ENCODE measurements around the gene CLIC1. TPM values are rescaled to one million over a fixed set of nuclear protein-coding genes. Genes with fewer than 3 reads are reported as not detected.

The CLIC1 gene
- total and polyA plus RNA-seq, 12 donors = 51.1 to 400 (median 87.9) TPM

DNA sequence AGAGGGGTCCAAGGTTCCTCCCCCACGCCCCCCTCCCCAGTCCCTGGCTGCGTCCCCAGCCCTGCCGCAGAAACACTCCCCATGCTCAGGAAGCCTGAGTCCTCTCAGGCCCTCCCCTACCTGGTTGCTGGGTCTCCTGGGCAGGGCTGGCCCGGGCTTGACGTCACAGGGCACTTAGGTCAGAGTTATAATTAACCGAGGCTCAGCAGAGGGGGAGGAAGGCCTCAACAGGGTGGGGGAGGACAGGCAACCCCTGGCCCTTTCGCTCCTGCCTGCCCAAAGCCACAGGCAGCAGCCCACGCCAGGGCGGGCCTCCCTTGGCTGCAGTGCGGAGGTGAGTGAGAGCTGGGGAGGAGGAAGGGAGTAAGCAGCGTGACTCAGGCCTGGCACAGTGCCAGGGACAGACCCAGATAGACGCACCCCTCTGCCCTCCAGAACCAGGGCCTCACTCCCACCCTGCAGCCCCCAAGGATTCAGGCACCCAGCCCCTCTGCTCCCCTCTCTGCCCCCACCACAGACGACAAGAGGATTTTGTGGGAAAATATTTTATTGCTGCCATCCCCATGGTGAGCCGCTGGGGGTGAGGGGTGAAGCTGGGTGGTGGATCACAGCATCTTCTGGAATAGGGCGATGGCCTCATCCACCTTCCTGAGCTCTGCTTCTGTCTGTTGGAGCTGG lies 40.8 kb upstream of the CLIC1 start, which contains the start of gene VWA7:
TSS of gene VWA7 (minus strand) at position 340 of the 678 bp plus-strand sequence. CDS start 549 bp downstream, outside the sequence.
- peaks cover 0 to 45% (median 19%) of the 10 kb centered on the region in 9 donors for H3K36me3 ChIP-seq
- TF ChIP-seq, protein P1, sequence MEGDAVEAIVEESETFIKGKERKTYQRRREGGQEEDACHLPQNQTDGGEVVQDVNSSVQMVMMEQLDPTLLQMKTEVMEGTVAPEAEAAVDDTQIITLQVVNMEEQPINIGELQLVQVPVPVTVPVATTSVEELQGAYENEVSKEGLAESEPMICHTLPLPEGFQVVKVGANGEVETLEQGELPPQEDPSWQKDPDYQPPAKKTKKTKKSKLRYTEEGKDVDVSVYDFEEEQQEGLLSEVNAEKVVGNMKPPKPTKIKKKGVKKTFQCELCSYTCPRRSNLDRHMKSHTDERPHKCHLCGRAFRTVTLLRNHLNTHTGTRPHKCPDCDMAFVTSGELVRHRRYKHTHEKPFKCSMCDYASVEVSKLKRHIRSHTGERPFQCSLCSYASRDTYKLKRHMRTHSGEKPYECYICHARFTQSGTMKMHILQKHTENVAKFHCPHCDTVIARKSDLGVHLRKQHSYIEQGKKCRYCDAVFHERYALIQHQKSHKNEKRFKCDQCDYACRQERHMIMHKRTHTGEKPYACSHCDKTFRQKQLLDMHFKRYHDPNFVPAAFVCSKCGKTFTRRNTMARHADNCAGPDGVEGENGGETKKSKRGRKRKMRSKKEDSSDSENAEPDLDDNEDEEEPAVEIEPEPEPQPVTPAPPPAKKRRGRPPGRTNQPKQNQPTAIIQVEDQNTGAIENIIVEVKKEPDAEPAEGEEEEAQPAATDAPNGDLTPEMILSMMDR (IDR thresholded peaks at IDR 0.05) = no peak
- H3K4me3 ChIP-seq = peak within 1 kb of the TSS in 8 of 10 donors; percentile 13 to 47 (median 36)
- H3K4me1 ChIP-seq = peaks cover 7 to 23% (median 13%) of the 10 kb centered on the region in 9 donors
- H3K9me3 ChIP-seq = no peaks in the 10 kb centered on the region
- no peaks in the 10 kb centered on the region for H3K27me3 ChIP-seq
- ATAC-seq (peak; percentile 78 to 93 (median 89)), DNase-seq (peak; percentile 64 to 77)
- intact Hi-C loops (cut with DNase I) = loop anchor here in 4 of 10 donors (5.0 to 10.0 kb wide), 3 partner anchors 55 to 60 kb away; no protein-coding TSS in a partner anchor
- WGBS, 2 donors = 13 to 17% methylated on average over 15 of the region's 15 CpGs
- H3K27ac ChIP-seq = peak within 1 kb of the TSS; percentile 29 to 83 (median 74)

DNA sequence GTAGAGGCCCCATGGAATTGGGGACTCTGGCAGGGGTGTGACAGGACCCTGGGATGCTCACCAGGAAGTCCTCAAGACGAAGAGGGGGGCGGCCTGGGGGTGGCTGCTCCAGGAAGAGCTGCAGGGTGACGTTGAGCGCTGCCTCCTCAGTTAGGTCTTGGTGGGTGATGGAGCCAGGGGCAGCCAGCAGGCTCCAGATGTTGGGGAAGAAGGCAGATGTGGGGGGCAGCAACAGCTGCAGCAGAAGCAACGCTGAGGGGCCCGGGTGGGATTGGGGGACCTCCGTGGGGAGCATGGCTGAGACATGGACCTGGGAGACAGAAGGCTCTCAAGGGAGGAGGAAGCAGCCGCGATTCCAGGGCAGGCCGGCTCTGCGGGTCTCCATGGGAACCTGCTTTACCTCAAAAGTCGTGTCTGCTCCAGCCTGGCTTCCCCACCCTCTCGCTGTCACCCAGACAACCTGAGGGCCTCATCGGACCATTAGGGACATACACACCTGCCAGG lies 40.2 kb upstream of the CLIC1 start:
- Histone ChIP-seq H3K9me3 (no peaks in the 10 kb centered on the region), H3K36me3 (peaks cover 0 to 39% (median 14%) of the 10 kb centered on the region in 9 donors), H3K4me3 (peak overlapping the region in 8 of 10 donors; percentile 13 to 47 (median 36)), H3K4me1 (peaks cover 7 to 23% (median 13%) of the 10 kb centered on the region in 9 donors), H3K27me3 (no peaks in the 10 kb centered on the region), H3K27ac (peak overlapping the region in 9 of 10 donors; percentile 41 to 83 (median 77))
- WGBS, 2 donors = 37 to 38% methylated on average over 14 of the region's 14 CpGs
- DNase-seq = no peak
- ATAC-seq = peak in 2 of 8 donors; percentile 1 to 9
- intact Hi-C loops (cut with DNase I) = loop anchor here in 4 of 10 donors (5.0 to 10.0 kb wide), 3 partner anchors 56 to 61 kb away; no protein-coding TSS in a partner anchor
- TF ChIP-seq, protein P1 (IDR thresholded peaks at IDR 0.05) = no peak

DNA sequence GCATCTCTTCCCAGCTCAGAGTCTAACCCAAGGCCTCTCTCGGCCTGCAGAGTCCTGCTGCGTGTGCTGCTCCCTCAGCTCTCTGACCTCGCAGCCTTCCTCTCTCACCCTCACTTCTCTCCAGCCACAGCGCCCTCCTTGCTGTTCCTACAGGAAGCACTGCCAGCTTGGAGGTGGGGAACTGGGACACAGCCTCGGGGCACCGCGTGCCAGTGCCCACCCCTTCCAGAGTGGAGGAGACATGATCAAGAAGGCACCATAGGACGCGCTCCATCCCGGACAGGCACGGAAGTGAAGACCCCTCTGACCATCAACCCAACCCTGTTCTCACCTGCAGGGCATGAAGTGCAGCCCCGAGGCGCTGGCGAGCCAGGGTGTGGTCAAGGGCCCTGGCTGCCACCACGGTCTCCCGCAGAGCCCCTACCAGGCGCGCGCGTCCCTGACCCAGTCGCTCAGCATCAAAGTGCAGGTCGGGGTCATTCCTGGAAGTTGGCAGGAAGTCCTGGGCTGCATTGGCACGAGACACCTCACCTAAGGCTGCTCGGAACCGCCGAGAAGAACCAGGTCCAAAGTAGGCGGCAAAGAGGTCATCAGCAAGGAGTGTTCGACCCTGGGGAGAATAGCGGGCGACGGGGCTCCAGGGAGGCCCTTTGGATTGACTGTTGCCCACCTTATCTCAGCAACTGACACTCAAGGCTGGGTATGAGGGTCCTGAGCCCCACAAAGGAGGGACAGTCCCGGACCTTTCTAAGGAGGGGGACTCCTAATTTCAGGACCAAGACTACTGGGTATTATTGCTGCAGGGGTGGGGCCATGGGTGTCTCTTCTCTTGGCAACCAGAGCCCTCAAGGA lies 39.5 kb upstream of the CLIC1 start:
- peaks cover 0 to 32% (median 10%) of the 10 kb centered on the region in 9 donors for H3K36me3 ChIP-seq
- no peaks in the 10 kb centered on the region for H3K9me3 ChIP-seq
- no peaks in the 10 kb centered on the region for H3K27me3 ChIP-seq
- no peak overlapping the region for H3K4me3 ChIP-seq
- WGBS, 2 donors = 89 to 94% methylated on average over 32 of the region's 32 CpGs
- H3K27ac ChIP-seq = peak overlapping the region in 7 of 10 donors; percentile 68 to 83 (median 80)
- intact Hi-C loops (cut with DNase I) = loop anchor here in 4 of 10 donors (5.0 to 10.0 kb wide), 3 partner anchors 56 to 61 kb away; no protein-coding TSS in a partner anchor
- TF ChIP-seq, protein P1 (IDR thresholded peaks at IDR 0.05) = no peak
- peaks cover 7 to 23% (median 13%) of the 10 kb centered on the region in 9 donors for H3K4me1 ChIP-seq
- no peak for DNase-seq
- no peak for ATAC-seq

DNA sequence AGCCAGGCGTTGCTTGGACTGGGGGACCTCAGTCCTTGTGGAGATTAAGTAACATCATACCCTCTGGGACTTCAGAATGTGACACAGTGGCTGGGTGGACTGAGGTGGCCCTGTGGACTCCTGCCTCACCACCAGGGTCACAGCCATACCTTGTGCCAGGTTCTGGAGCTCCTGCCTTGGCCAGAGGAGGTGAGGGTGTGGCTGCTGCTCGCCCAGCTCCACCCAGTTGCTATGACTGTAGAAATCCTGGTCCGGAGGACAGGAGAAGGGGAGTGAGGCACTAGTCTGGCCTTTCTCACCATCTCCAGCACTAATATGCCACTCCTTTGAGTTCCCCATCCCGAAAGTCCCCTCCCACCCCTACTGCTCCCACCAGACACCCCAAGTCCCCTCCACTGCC lies 38.9 kb upstream of the CLIC1 start:
- ATAC-seq (no peak), DNase-seq (no peak)
- no peak overlapping the region for H3K27ac ChIP-seq
- peaks cover 0 to 25% (median 7%) of the 10 kb centered on the region in 9 donors for H3K36me3 ChIP-seq
- no peaks in the 10 kb centered on the region for H3K9me3 ChIP-seq
- no peak overlapping the region for H3K4me3 ChIP-seq
- TF ChIP-seq, protein P1 (IDR thresholded peaks at IDR 0.05) = no peak
- H3K27me3 ChIP-seq = no peaks in the 10 kb centered on the region
- peaks cover 7 to 23% (median 13%) of the 10 kb centered on the region in 9 donors for H3K4me1 ChIP-seq
- WGBS, 2 donors = 79 to 81% methylated on average over 4 of the region's 4 CpGs
- intact Hi-C loops (cut with DNase I) = loop anchor here in 4 of 10 donors (5.0 to 10.0 kb wide), 3 partner anchors 57 to 62 kb away; no protein-coding TSS in a partner anchor

Measured in heart right ventricle (tissue), 16 donors.